Measurements from ENCODE around the gene MYO3B. TPM values are rescaled to one million over a fixed set of nuclear protein-coding genes. Genes with fewer than 3 reads are reported as not detected.

Gene MYO3B
- total and polyA plus RNA-seq, 2 donors (not counting 3 experiments of a cell fraction or from before 2014, with no cell fraction given): 0.03 TPM; not detected in 1

GRCh38 chr2:170247333-170247732 lies 69.4 kb downstream of the MYO3B start:
- no peak for FAIRE-seq
- POLR2A ChIA-PET: no interaction called here

More at GRCh38 chr2:170247333-170247732, 69.4 kb downstream of the MYO3B start:
- no peak overlapping the region for H3K27ac ChIP-seq (ENCODE audit: insufficient read depth, low read depth, low read length)
- DNase-seq (ENCODE audit: low read depth, low spot score): no peak
- no peak overlapping the region for H3K4me2 ChIP-seq (ENCODE audit: insufficient read depth, low read length)
- H3K9ac ChIP-seq (replicated peaks; ENCODE audit: extremely low read depth, insufficient read depth, low read length): no peak overlapping the region
- BruUV-seq (replicated peaks): no TSS peak
- no peak overlapping the region for H2AFZ ChIP-seq (ENCODE audit: low read depth, low read length)
- H3K4me3 ChIP-seq (replicated peaks in 1 of 3; ENCODE audit: insufficient read depth in 1 of 3, low read depth in 1 of 3, low read length in 3 of 3): no peak overlapping the region
- H3K27me3 ChIP-seq (ENCODE audit: control insufficient read depth in 2 of 2, insufficient read depth in 2 of 2, low read length in 2 of 2): peaks cover 13% of the 10 kb centered on the region in 2 experiments
- no peaks in the 10 kb centered on the region for H3K4me1 ChIP-seq (ENCODE audit: control insufficient read depth, extremely low read depth, insufficient read depth, low read length)
- TF ChIP-seq POLR2AphosphoS5 (IDR thresholded peaks at IDR 0.05; ENCODE audit: insufficient read depth, low read depth, low read length) (no peak), JUN (IDR thresholded peaks at IDR 0.05; ENCODE audit: borderline replicate concordance, insufficient read depth, insufficient read length, low read depth) (no peak), MYC (IDR thresholded peaks at IDR 0.05; ENCODE audit: low read depth, low read length) (no peak), CTCF (IDR thresholded peaks at IDR 0.05; ENCODE audit: extremely low read depth in 1 of 2, insufficient read depth in 1 of 2, low read depth in 1 of 2, low read length in 2 of 2) (no peak), GATA2 (IDR thresholded peaks at IDR 0.05; ENCODE audit: insufficient read depth, insufficient read length, low read depth, low read length) (no peak), FOS (IDR thresholded peaks at IDR 0.05; ENCODE audit: borderline replicate concordance, insufficient read depth, low read length) (no peak), POLR2A (IDR thresholded peaks at IDR 0.05; ENCODE audit: low read depth, low read length) (no peak)
- dilution Hi-C loops (cut with MboI; ENCODE audit: extremely low pct_ligation_motif_present, low sequenced_read_pairs) (no loop called here), intact Hi-C loops (cut with micrococcal nuclease) (no loop called here)
- H3K9me3 ChIP-seq (replicated peaks; ENCODE audit: control insufficient read depth, insufficient read depth, low read length): no peaks in the 10 kb centered on the region
- H4K20me1 ChIP-seq (replicated peaks; ENCODE audit: control insufficient read depth, extremely low read depth, insufficient read depth, low read length): no peaks in the 10 kb centered on the region
- CTCF ChIA-PET: interaction anchor here (0.7 to 2.1 kb wide), 6 partner anchors 7 to 568 kb away, joined by 3 to 13 read pairs (median 4); no protein-coding TSS in a partner anchor
- no peaks in the 10 kb centered on the region for H3K79me2 ChIP-seq (ENCODE audit: control insufficient read depth, insufficient read depth, low read length)
- no peaks in the 10 kb centered on the region for H3K36me3 ChIP-seq (ENCODE audit: control insufficient read depth in 2 of 2, extremely low read depth in 1 of 2, insufficient read depth in 2 of 2, low read length in 2 of 2)
- no peaks in the 10 kb centered on the region for H3K9me1 ChIP-seq (replicated peaks; ENCODE audit: control insufficient read depth, extremely low read depth, insufficient read depth, low read length)
